Sigmoid colon (tissue), 4 donors: ENCODE data around the gene PRICKLE2.

Experiments
- EP300 ChIP-seq, 4 donors: sonication (generic); formaldehyde crosslinking; IDR thresholded peaks; one replicate each; pipeline ENCODE4 v1.6.1; 2017; ENCODE audit warnings: antibody characterized with exemption in 4 of 4
- TF ChIP-seq, protein P1 (sequence below), 4 experiments: fragments of 450-650 bp in 3 of 4; fragments of 200-600 bp in 1 of 4; IDR thresholded peaks; one replicate each; pipeline ENCODE4 v1.5.1; 2016 to 2019; ENCODE audit warnings: antibody characterized with exemption in 4 of 4, mild to moderate bottlenecking in 3 of 4, moderate library complexity in 2 of 4

- TF ChIP-seq, protein P1, sequence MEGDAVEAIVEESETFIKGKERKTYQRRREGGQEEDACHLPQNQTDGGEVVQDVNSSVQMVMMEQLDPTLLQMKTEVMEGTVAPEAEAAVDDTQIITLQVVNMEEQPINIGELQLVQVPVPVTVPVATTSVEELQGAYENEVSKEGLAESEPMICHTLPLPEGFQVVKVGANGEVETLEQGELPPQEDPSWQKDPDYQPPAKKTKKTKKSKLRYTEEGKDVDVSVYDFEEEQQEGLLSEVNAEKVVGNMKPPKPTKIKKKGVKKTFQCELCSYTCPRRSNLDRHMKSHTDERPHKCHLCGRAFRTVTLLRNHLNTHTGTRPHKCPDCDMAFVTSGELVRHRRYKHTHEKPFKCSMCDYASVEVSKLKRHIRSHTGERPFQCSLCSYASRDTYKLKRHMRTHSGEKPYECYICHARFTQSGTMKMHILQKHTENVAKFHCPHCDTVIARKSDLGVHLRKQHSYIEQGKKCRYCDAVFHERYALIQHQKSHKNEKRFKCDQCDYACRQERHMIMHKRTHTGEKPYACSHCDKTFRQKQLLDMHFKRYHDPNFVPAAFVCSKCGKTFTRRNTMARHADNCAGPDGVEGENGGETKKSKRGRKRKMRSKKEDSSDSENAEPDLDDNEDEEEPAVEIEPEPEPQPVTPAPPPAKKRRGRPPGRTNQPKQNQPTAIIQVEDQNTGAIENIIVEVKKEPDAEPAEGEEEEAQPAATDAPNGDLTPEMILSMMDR (IDR thresholded peaks at IDR 0.05): no peak
- TF ChIP-seq EP300 (IDR thresholded peaks at IDR 0.05): no peak
Measured at GRCh38 chr3:64095802-64096201, 129.5 kb downstream of the PRICKLE2 start.
